Activated CD8-positive, alpha-beta T cell treated with anti-CD3 and anti-CD28 coated beads, Interleukin-2, amount 10 ng/mL, durations not matched to agents 7 days and 5 days (primary cell): ENCODE data around the gene TBC1D5. TPM values are rescaled to one million over a fixed set of nuclear protein-coding genes. Genes with fewer than 3 reads are reported as not detected.
A peak's percentile ranks its signal among the peaks of the same experiment; 100 is the strongest.

Experiments used
- ATAC-seq: fragments of 150-1000 bp; cut with Tn5 transposase; one replicate; pipeline ENCODE4 v1.10.0; 2021; ENCODE audit warnings: moderate library complexity
- CTCF ChIA-PET: fragments of 350-600 bp; sonication (Branson Sonifier 250); formaldehyde crosslinking; loops from one replicate; lab custom pipeline; 2021; ENCODE audit warnings: antibody characterized with exemption; lab: Charles Lee
- POLR2A ChIA-PET: fragments of 350-600 bp; sonication (Branson Sonifier 250); formaldehyde crosslinking; loops from one replicate; lab custom pipeline; 2021; ENCODE audit warnings: antibody characterized with exemption; lab: Charles Lee
- DNase-seq: peaks from one replicate; pipeline ENCODE4 v3.0.0-alpha.2; 2020
- H3K27ac Mint-ChIP-seq: one replicate; pipeline ENCODE4 v1.8.0; 2021; ENCODE audit warnings: mild to moderate bottlenecking, mixed read lengths
- H3K27me3 Mint-ChIP-seq: one replicate; pipeline ENCODE4 v1.8.0; 2021; ENCODE audit warnings: low read depth, mixed read lengths
- H3K36me3 Mint-ChIP-seq: one replicate; pipeline ENCODE4 v1.8.0; 2021; ENCODE audit warnings: low read depth, mixed read lengths
- H3K4me1 Mint-ChIP-seq: one replicate; pipeline ENCODE4 v1.8.0; 2021; ENCODE audit warnings: low read depth, mixed read lengths
- H3K4me3 Mint-ChIP-seq: one replicate; pipeline ENCODE4 v1.8.0; 2021; ENCODE audit warnings: mild to moderate bottlenecking, mixed read lengths
- H3K9me3 Mint-ChIP-seq: one replicate; pipeline ENCODE4 v1.8.0; 2022; ENCODE audit warnings: mixed read lengths; ENCODE audit not compliant: insufficient read depth
- total RNA-seq, 2 experiments: library from RNA; stranded (reverse); gene quantifications; one replicate each; pipeline ENCODE4 v1.2.3, GENCODE V29; 2021

Gene TBC1D5
- total RNA-seq, 2 experiments from 2014 or later, result 51.2 to 52.8 TPM

DNA sequence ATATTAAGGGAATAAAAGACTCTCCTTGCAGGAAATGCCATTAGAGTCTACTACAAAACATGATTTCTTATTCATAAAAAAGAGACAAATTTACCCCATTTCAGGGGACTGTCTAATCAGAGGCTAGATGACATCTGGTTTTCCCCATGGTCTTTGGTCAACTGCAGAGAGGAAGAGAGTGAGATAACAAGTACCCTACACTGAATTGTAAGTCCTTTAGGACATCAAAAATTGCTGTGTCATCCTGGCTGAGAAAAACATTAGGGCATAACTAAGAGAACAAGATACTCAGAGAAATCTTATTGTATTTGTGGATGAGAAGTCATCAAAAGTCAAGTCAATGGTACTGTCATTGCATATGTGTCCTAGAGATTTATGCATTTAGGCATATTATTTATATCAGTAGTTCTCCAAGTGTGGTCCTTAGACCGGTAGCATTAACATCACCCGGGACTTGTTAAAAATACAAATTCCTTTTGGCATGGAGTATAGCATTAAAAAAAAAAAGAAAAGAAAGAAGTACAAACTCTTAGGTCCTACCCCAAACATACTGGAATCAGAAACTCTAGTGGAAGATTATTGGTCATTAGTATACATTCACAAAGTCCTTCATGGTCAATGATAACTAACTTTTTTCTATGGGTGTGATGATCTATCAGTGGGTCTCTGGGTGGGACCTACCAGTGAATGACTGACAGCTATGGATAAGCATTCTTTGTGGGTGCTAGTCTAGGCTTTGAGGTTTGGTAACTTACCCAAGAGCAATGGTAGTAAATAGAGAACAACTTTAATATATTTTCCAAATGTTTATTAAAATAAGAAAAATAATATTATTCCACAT lies 29.0 kb upstream of the TBC1D5 start:
- POLR2A ChIA-PET, result no interaction called here
- peaks cover 25% of the 10 kb centered on the region for H3K36me3 Mint-ChIP-seq
- H3K4me3 Mint-ChIP-seq, result no peak overlapping the region
- H3K27me3 Mint-ChIP-seq, result peaks cover 23% of the 10 kb centered on the region
- H3K4me1 Mint-ChIP-seq, result peaks cover 31% of the 10 kb centered on the region
- CTCF ChIA-PET, result no interaction called here
- ATAC-seq (no peak), DNase-seq (no peak)
- peaks cover 10% of the 10 kb centered on the region for H3K9me3 Mint-ChIP-seq
- no peak overlapping the region for H3K27ac Mint-ChIP-seq

GRCh38 chr3:17770682-17771081 lies 28.3 kb upstream of the TBC1D5 start:
- peaks cover 10% of the 10 kb centered on the region for H3K9me3 Mint-ChIP-seq
- CTCF ChIA-PET, result no interaction called here
- ATAC-seq, result no peak

GRCh38 chr3:17765819-17766472 lies 23.5 kb upstream of the TBC1D5 start:
- Mint-ChIP-seq H3K4me1 (no peaks in the 10 kb centered on the region), H3K9me3 (no peaks in the 10 kb centered on the region), H3K27me3 (peaks cover 39% of the 10 kb centered on the region), H3K27ac (no peak overlapping the region), H3K4me3 (no peak overlapping the region), H3K36me3 (no peaks in the 10 kb centered on the region)
- CTCF ChIA-PET, result no interaction called here
- DNase-seq (no peak), ATAC-seq (no peak)
- POLR2A ChIA-PET, result no interaction called here

More at GRCh38 chr3:17770682-17771081, 28.3 kb upstream of the TBC1D5 start:
- Mint-ChIP-seq H3K4me3 (no peak overlapping the region), H3K36me3 (peaks cover 20% of the 10 kb centered on the region), H3K4me1 (peaks cover 25% of the 10 kb centered on the region), H3K27me3 (peaks cover 24% of the 10 kb centered on the region), H3K27ac (no peak overlapping the region)
- DNase-seq, result no peak
- POLR2A ChIA-PET, result no interaction called here

- DNase-seq (no peak), ATAC-seq (no peak)
- ChIA-PET CTCF (no interaction called here), POLR2A (no interaction called here)
- H3K9me3 Mint-ChIP-seq, result no peaks in the 10 kb centered on the region
- H3K4me1 Mint-ChIP-seq, result peaks cover 3% of the 10 kb centered on the region
- peaks cover 26% of the 10 kb centered on the region for H3K27me3 Mint-ChIP-seq
- no peak overlapping the region for H3K4me3 Mint-ChIP-seq
- H3K36me3 Mint-ChIP-seq, result no peaks in the 10 kb centered on the region
- H3K27ac Mint-ChIP-seq, result no peak overlapping the region
Measured at GRCh38 chr3:17761563-17761962, 19.1 kb upstream of the TBC1D5 start.

DNA sequence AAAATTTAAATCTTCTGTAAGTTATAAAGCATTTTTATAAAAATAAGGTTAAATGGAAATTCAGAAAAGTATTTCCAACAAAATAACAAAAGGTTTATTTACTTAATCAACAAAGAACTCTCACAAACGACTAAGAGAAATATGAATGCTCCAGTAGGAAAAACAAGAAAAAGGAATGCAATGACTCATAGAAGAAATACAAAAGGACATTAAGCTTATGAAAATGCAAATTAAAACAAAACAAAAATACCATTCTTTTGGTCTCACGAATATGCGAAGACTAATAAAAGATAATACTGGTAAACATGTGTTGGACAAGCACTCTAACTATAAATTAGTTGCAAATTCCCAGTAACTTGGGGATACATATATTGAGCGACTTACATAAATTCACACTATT lies 17.5 kb upstream of the TBC1D5 start:
- CTCF ChIA-PET, result no interaction called here

DNA sequence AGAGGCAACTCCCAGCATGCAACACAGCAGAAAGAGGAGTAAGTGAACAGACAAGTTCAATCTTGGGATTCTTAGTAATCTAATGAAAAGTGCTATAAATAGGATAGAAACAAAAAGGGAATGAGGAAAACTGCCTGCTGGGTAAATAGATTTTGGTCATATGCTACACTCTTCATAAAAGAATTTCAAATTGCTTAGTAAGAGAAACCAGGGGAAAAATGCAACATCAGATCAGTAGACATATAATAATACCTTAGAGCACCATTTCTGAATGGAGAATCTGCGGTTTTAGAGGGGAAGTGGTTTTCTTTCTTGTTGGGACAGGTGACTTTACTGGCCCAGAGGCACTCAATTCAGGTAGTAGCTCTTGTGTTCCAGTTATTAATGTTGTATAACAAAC lies 13.4 kb upstream of the TBC1D5 start:
- H3K36me3 Mint-ChIP-seq, result no peaks in the 10 kb centered on the region
- no peak overlapping the region for H3K4me3 Mint-ChIP-seq
- H3K4me1 Mint-ChIP-seq, result peaks cover 17% of the 10 kb centered on the region
- POLR2A ChIA-PET, result no interaction called here
- CTCF ChIA-PET, result no interaction called here
- ATAC-seq (peak; percentile 49), DNase-seq (peak; percentile 39)
- no peaks in the 10 kb centered on the region for H3K9me3 Mint-ChIP-seq
- H3K27ac Mint-ChIP-seq, result no peak overlapping the region
- H3K27me3 Mint-ChIP-seq, result peaks cover 7% of the 10 kb centered on the region

More for the DNA sequence above, 17.5 kb upstream of the TBC1D5 start:
- no peak overlapping the region for H3K27ac Mint-ChIP-seq
- DNase-seq (no peak), ATAC-seq (no peak)
- POLR2A ChIA-PET, result no interaction called here
- H3K4me1 Mint-ChIP-seq, result peaks cover 17% of the 10 kb centered on the region
- H3K27me3 Mint-ChIP-seq, result peaks cover 22% of the 10 kb centered on the region
- H3K9me3 Mint-ChIP-seq, result no peaks in the 10 kb centered on the region
- no peak overlapping the region for H3K4me3 Mint-ChIP-seq
- no peaks in the 10 kb centered on the region for H3K36me3 Mint-ChIP-seq

- Mint-ChIP-seq H3K27ac (no peak overlapping the region), H3K27me3 (peaks cover 7% of the 10 kb centered on the region), H3K36me3 (no peaks in the 10 kb centered on the region), H3K4me1 (peaks cover 28% of the 10 kb centered on the region), H3K4me3 (no peak overlapping the region), H3K9me3 (no peaks in the 10 kb centered on the region)
- DNase-seq (peak; percentile 13), ATAC-seq (no peak)
- ChIA-PET POLR2A (no interaction called here), CTCF (no interaction called here)
Measured at GRCh38 chr3:17753632-17753992, 11.2 kb upstream of the TBC1D5 start.

DNA sequence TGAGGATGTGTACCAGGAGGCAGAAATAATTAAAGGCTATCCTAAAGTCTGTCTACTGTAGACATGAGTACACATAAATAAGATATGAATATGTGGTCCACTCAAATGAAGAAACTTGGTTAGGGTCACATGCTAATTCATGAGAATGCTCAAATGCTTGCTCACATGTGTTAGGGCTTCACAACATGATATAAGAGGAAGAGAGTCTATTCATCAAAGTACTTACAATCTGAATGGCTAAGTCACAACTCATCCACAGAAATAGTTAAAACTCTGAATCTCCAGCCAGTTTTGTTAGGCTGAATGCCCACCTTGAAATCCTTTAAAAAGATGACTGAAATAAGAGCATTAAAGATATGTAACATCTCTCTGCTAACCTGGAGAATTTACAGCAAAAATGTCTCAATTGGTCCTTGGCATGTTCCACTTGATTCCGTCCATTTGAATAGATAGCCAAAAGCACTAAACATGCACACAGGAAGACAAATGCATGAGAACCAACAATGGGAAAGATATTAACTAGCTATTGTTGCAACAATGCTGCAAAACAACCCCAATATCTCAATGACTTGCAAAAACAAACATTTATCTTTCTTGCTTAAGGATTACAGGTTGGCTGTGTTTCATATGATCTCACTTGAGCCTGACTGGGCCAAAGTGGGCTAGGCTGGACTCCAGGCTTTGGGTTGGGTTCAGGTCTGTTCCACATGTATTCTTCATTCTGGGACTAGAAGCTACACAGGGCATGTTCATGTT lies 10.6 kb upstream of the TBC1D5 start:
- DNase-seq, result peak; percentile 11
- Mint-ChIP-seq H3K36me3 (no peaks in the 10 kb centered on the region), H3K27ac (no peak overlapping the region), H3K4me3 (no peak overlapping the region), H3K4me1 (peaks cover 28% of the 10 kb centered on the region), H3K9me3 (no peaks in the 10 kb centered on the region), H3K27me3 (peaks cover 7% of the 10 kb centered on the region)
- no peak for ATAC-seq
- ChIA-PET POLR2A (no interaction called here), CTCF (no interaction called here)

- ATAC-seq (no peak), DNase-seq (peak; percentile 17)
- Mint-ChIP-seq H3K4me3 (no peak overlapping the region), H3K27ac (no peak overlapping the region), H3K36me3 (no peaks in the 10 kb centered on the region), H3K27me3 (peaks cover 7% of the 10 kb centered on the region), H3K9me3 (no peaks in the 10 kb centered on the region), H3K4me1 (peaks cover 34% of the 10 kb centered on the region)
- ChIA-PET CTCF (no interaction called here), POLR2A (no interaction called here)
Measured at GRCh38 chr3:17752436-17752835, 10.0 kb upstream of the TBC1D5 start.

DNA sequence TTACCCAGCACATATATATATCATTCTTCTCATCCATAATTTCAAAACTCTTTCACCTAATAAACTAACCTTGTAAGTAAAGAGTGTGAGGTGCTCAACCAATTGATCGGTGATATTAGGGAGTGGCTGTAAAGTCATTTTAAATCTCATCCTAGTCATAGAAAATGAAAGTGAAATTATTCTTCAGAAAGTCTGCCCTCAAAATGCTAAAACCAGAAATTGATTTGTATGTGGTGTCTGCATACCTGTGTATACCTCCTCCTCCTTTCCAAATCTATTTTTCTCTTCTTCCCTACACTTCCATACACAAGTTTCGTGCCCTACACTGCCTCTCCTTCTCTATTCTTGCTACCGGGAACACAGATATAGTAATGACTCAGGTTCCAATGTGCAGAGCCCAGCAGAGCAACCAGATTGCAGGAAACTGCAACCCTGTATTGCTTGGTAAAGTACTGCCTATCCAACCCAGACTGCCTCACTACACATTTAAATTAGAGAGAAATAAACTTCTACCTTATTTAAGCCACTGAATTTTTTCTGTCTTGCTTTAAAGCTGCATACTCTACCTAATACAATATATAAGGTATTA lies 7.4 kb upstream of the TBC1D5 start:
- peak; percentile 33 for DNase-seq
- Mint-ChIP-seq H3K9me3 (no peaks in the 10 kb centered on the region), H3K36me3 (no peaks in the 10 kb centered on the region), H3K27me3 (peaks cover 4% of the 10 kb centered on the region), H3K27ac (peak overlapping the region; percentile 85), H3K4me1 (peaks cover 28% of the 10 kb centered on the region), H3K4me3 (peak overlapping the region; percentile 74)
- POLR2A ChIA-PET, result no interaction called here
- CTCF ChIA-PET, result interaction anchor here (1.9 kb wide), 1 partner anchor 25 kb away, joined by 5 read pairs; no protein-coding TSS in a partner anchor
- peak; percentile 73 for ATAC-seq

DNA sequence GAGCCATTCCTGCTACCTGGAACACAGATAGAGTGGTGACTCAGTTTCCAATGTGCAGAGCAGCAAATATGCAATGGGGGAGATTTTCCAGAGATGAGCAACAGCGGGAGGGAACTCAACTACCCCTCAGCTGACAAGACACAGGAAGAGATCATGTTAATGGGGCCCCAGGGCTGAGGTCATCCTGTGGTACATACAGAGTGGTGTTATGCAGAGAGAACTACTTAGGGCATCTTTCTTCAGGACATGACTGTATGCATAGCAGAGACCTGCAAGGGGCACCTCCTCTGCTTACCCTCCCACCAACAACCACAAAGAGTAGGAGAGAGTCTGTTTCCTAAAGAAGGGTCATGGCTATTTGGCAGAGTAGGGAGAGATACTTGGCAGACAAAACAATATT lies 6.8 kb upstream of the TBC1D5 start:
- Mint-ChIP-seq H3K4me1 (peaks cover 30% of the 10 kb centered on the region), H3K36me3 (no peaks in the 10 kb centered on the region), H3K27ac (peak overlapping the region; percentile 85), H3K4me3 (peak overlapping the region; percentile 74), H3K27me3 (peaks cover 4% of the 10 kb centered on the region), H3K9me3 (no peaks in the 10 kb centered on the region)
- ChIA-PET POLR2A (no interaction called here), CTCF (interaction anchor here (1.9 kb wide), 1 partner anchor 25 kb away, joined by 5 read pairs; no protein-coding TSS in a partner anchor)
- ATAC-seq, result peak; percentile 78
- peak; percentile 51 for DNase-seq
